Transverse colon (tissue), 4 donors: Measurements from ENCODE around the gene HHATL. TPM values are rescaled to one million over a fixed set of nuclear protein-coding genes. Genes with fewer than 3 reads are reported as not detected.

Experiments
- DNase-seq: peaks from one replicate; pipeline ENCODE4 v3.0.0-alpha.2; 2019
- H3K27ac ChIP-seq, 4 donors: fragments of 200-600 bp; sonication (generic); 2 replicates each; pipeline ENCODE4 v1.5.1; 2016 to 2018; ENCODE audit warnings: inconsistent platforms in 4 of 4
- H3K27me3 ChIP-seq: fragments of 200-600 bp; sonication (generic); 2 replicates; pipeline ENCODE4 v1.5.1; 2017; ENCODE audit warnings: inconsistent platforms
- H3K36me3 ChIP-seq, 4 donors: fragments of 200-600 bp; sonication (generic); 2 replicates each; pipeline ENCODE4 v1.5.1; 2017 to 2019; ENCODE audit warnings: inconsistent platforms in 4 of 4
- H3K4me1 ChIP-seq, 4 donors: fragments of 200-600 bp; sonication (generic); 2 replicates each; pipeline ENCODE4 v1.5.1; 2017 to 2020; ENCODE audit warnings: inconsistent platforms in 4 of 4
- H3K4me3 ChIP-seq, 4 donors: fragments of 200-600 bp; sonication (generic); 1 replicate in 1 of 4; 2 replicates in 3 of 4; pipeline versions ENCODE4 v1.5.1 to v1.6.1; 2017 to 2019; ENCODE audit warnings: inconsistent platforms in 4 of 4
- H3K9me3 ChIP-seq, 2 donors: fragments of 200-600 bp; sonication (generic); 2 replicates each; pipeline ENCODE4 v1.5.1; 2017 to 2019; ENCODE audit warnings: inconsistent platforms in 2 of 2
- CTCF ChIP-seq, 5 experiments: fragments of 200-600 bp in 3 of 5; fragments of 450-650 bp in 2 of 5; sonication (generic) in 3 of 5; IDR thresholded peaks; 1 replicate in 2 of 5; 2 replicates in 3 of 5; pipeline ENCODE4 v1.5.1; 2016 to 2017; ENCODE audit warnings: antibody characterized with exemption in 5 of 5, inconsistent platforms in 3 of 5, mild to moderate bottlenecking in 2 of 5, moderate library complexity in 1 of 5
- EP300 ChIP-seq: sonication (generic); formaldehyde crosslinking; IDR thresholded peaks from one replicate; pipeline ENCODE4 v1.6.1; 2017; ENCODE audit warnings: antibody characterized with exemption, low read depth
- POLR2A ChIP-seq: fragments of 450-650 bp; IDR thresholded peaks from one replicate; pipeline ENCODE4 v1.6.1; 2016; ENCODE audit warnings: antibody characterized with exemption, mild to moderate bottlenecking, moderate library complexity
- POLR2AphosphoS5 ChIP-seq, 3 donors: sonication (generic); formaldehyde crosslinking; IDR thresholded peaks; one replicate each; pipeline ENCODE4 v1.6.1; 2016; ENCODE audit warnings: antibody characterized with exemption in 3 of 3
- WGBS, 2 donors: methylation state at CpG; one replicate each; pipeline ENCODE4 v1.1.5; 2018; ENCODE audit warnings: low coverage in 1 of 2; 5-methylcytosine and 5-hydroxymethylcytosine counted together
- in situ Hi-C, 4 donors: fragments of 200-750 bp; cut with MboI; loops; one replicate each; pipeline versions ENCODE4 v1.15.0 to v1.15.1; 2017; ENCODE audit warnings: low sequenced_read_pairs in 3 of 4, low pct_ligation_motif_present in 1 of 4, low pct_unique_long_range_greater_than_20kb in 1 of 4
- intact Hi-C: fragments of 100-400 bp; cut with DNase I; formaldehyde crosslinking; loops from one replicate; pipeline ENCODE4 v1.15.1; 2023; ENCODE audit warnings: low total_unique reads
- total RNA-seq, 4 donors: library from RNA; depleted of rRNA; stranded (reverse); fragments of >200 nt; gene quantifications; one replicate each; pipeline ENCODE4 v1.1.0, GENCODE V29; 2016

The HHATL gene
- total RNA-seq, 4 donors from 2014 or later = 0.27 TPM; not detected in 3

- Histone ChIP-seq H3K36me3 (no peaks in the 10 kb centered on the region), H3K4me1 (peaks cover 0 to 25% (median 3%) of the 10 kb centered on the region in 4 donors), H3K9me3 (no peaks in the 10 kb centered on the region), H3K27ac (no peak overlapping the region), H3K27me3 (no peaks in the 10 kb centered on the region), H3K4me3 (no peak overlapping the region)
- TF ChIP-seq EP300 (no peak), POLR2AphosphoS5 (IDR thresholded peaks at IDR 0.05) (no peak), POLR2A (no peak), CTCF (IDR thresholded peaks at IDR 0.05) (no peak)
- no peak for DNase-seq
- WGBS, 2 donors = 98% methylated on average over 4 of the region's 19 CpGs; no CpG with 5 or more reads in 1 of the 2 donors
- intact Hi-C loops (no loop called here), in situ Hi-C loops (no loop called here)
Observed at GRCh38 chr3:42664438-42664803, 38.2 kb downstream of the HHATL start.

GRCh38 chr3:42663581-42664437, 38.8 kb downstream of the HHATL start:
- Histone ChIP-seq H3K36me3 (no peaks in the 10 kb centered on the region), H3K27ac (no peak overlapping the region), H3K4me3 (no peak overlapping the region), H3K9me3 (no peaks in the 10 kb centered on the region), H3K4me1 (peaks cover 0 to 27% (median 3%) of the 10 kb centered on the region in 4 donors), H3K27me3 (no peaks in the 10 kb centered on the region)
- TF ChIP-seq POLR2A = no peak
- no peak for TF ChIP-seq POLR2AphosphoS5 (IDR thresholded peaks at IDR 0.05)
- no peak for TF ChIP-seq CTCF (IDR thresholded peaks at IDR 0.05)
- TF ChIP-seq EP300 = no peak
- 82% methylated on average over 14 of the region's 38 CpGs; no CpG with 5 or more reads in 1 of the 2 donors for WGBS, 2 donors
- in situ Hi-C loops = no loop called here
- DNase-seq = no peak
- intact Hi-C loops = no loop called here

GRCh38 chr3:42662813-42663535, 39.6 kb downstream of the HHATL start:
- H3K36me3 ChIP-seq = no peaks in the 10 kb centered on the region
- no peaks in the 10 kb centered on the region for H3K9me3 ChIP-seq
- no peaks in the 10 kb centered on the region for H3K27me3 ChIP-seq
- in situ Hi-C loops (no loop called here), intact Hi-C loops (no loop called here)
- TF ChIP-seq POLR2AphosphoS5 (IDR thresholded peaks at IDR 0.05) (no peak), EP300 (no peak), POLR2A (no peak), CTCF (IDR thresholded peaks at IDR 0.05) (no peak)
- H3K4me3 ChIP-seq = no peak overlapping the region
- 82% methylated on average over 10 of the region's 12 CpGs; no CpG with 5 or more reads in 1 of the 2 donors for WGBS, 2 donors
- DNase-seq = no peak
- peaks cover 0 to 26% (median 3%) of the 10 kb centered on the region in 4 donors for H3K4me1 ChIP-seq
- H3K27ac ChIP-seq = no peak overlapping the region

- H3K27ac ChIP-seq = no peak overlapping the region
- in situ Hi-C loops (no loop called here), intact Hi-C loops (no loop called here)
- no peaks in the 10 kb centered on the region for H3K27me3 ChIP-seq
- DNase-seq = no peak
- H3K4me3 ChIP-seq = no peak overlapping the region
- no peaks in the 10 kb centered on the region for H3K36me3 ChIP-seq
- H3K9me3 ChIP-seq = no peaks in the 10 kb centered on the region
- 83% methylated on average over 7 of the region's 7 CpGs; no CpG with 5 or more reads in 1 of the 2 donors for WGBS, 2 donors
- peaks cover 0 to 19% (median 3%) of the 10 kb centered on the region in 4 donors for H3K4me1 ChIP-seq
- TF ChIP-seq POLR2A (no peak), POLR2AphosphoS5 (IDR thresholded peaks at IDR 0.05) (no peak), EP300 (no peak), CTCF (IDR thresholded peaks at IDR 0.05) (no peak)
Observed at GRCh38 chr3:42662037-42662812, 40.4 kb downstream of the HHATL start.
